ENCODE results near the gene ASNSD1. TPM values are rescaled to one million over a fixed set of nuclear protein-coding genes. Genes with fewer than 3 reads are reported as not detected.
A peak's percentile ranks its signal among the peaks of the same experiment; 100 is the strongest.

Gene ASNSD1
- total RNA-seq, 6 experiments from 2014 or later: 18.7 to 31.6 (median 27.0) TPM

DNA sequence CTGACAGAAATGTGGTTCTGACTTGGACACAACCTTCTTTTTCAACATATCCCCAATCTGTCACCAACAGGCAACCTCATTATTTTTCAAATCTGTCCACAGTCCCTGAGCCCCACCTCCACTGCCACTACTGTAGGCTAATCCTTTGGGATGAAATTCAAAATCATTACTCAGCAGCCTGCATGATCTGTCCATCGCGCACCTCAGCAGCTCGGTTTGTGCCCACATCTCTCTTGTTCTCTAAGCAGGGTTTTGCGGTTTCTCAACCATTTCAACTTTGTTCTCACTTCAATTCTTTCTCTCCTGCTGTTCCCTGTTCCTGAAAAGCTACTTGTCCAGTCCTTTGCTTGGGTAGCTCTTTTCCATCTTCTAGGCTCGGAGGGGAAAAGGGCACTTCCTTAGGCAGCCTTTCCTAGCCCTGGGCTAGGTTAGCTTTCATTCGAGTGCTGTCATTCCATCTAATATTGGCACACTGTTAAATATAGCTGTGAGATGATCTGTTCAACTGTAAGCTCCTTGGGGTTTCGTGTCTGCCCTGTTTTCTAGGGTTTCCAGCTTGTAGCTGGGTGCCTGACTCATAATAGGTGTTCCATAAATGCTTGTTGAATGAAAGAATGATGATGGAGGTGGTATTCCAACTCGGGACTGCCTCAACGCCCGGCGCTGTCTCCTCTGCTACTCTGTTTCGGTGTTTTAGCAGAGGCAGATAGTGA, 12.6 kb downstream of the ASNSD1 start:
- Histone ChIP-seq H3K36me3 (peaks cover 0 to 5% (median 3%) of the 10 kb centered on the region in 4 donors), H3K9me3 (peaks cover 0 to 5% (median 0%) of the 10 kb centered on the region in 4 donors), H3K4me1 (peaks cover 0 to 7% (median 0%) of the 10 kb centered on the region in 4 donors), H3K4me3 (peak overlapping the region; percentile 59 to 66 (median 60)), H3K27me3 (no peaks in the 10 kb centered on the region), H3K27ac (peak overlapping the region; percentile 94 to 97 (median 95))
- 42% methylated on average over 11 of the region's 12 CpGs for WGBS (ENCODE audit: insufficient coverage, low coverage, low lambda C conversion rate, missing lambda C conversion rate)
- no peak for ATAC-seq
- intact Hi-C loops (cut with DNase I): no loop called here
- no peak for DNase-seq
- no peak for TF ChIP-seq CTCF (IDR thresholded peaks at IDR 0.05)
- no peak for TF ChIP-seq POLR2A (IDR thresholded peaks at IDR 0.05)

DNA sequence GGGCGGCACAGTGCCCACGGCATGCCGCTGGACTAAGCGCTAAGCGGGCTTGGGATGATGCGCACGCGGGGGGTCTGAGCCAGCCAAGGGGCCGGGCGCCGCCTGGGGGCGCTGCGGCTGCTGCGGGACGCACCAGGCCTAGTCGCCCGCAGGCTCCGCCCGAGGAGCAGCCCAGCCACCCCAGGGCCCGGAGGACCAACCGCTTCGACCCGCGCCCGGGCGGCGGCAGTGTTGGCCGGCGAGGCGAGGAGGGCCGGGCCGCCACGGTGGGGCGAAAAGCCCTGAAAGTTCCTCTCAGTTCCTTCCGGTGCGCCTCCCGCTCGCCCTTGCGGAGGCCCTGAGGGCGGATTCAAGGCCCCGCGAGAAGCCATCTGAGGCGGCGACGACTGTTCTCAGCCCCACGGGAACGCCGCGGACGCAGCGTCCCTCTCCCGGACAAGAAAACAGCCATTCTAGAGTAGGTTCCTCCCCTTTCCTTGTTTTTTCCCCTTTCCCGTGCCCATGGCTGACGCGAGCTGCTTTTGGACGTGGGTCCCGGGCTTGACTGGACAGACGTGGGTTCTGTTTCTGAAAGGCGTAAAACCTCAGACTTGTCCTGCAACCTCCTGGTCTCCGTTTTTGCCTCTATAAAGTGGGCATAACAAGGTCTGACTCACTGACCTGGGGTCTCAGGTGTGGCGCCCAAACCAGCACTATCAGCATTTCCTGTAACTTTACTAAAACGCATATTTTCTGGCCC, 13.3 kb downstream of the ASNSD1 start, which contains the start of gene ANKAR:
Gene ANKAR (plus strand): TSS at position 297 of the 739 bp plus-strand sequence. CDS start 1,821 bp downstream, outside the sequence.
- WGBS (ENCODE audit: insufficient coverage, low coverage, low lambda C conversion rate, missing lambda C conversion rate): under 1% methylated on average over 18 of the region's 62 CpGs
- intact Hi-C loops (cut with DNase I): no loop called here
- peak within 1 kb of the TSS; percentile 94 to 97 (median 95) for H3K27ac ChIP-seq
- H3K36me3 ChIP-seq: peaks cover 0 to 3% (median 1%) of the 10 kb centered on the region in 4 donors
- H3K27me3 ChIP-seq: no peaks in the 10 kb centered on the region
- TF ChIP-seq POLR2A (IDR thresholded peaks at IDR 0.05) (peak; percentile 87), CTCF (IDR thresholded peaks at IDR 0.05) (peak; percentile 87 to 97 (median 94))
- peak; percentile 94 to 95 (median 94) for DNase-seq
- H3K4me3 ChIP-seq: peak within 1 kb of the TSS; percentile 59 to 66 (median 60)
- ATAC-seq: peak; percentile 97 to 99 (median 98)
- H3K9me3 ChIP-seq: peaks cover 0 to 6% (median 0%) of the 10 kb centered on the region in 4 donors
- peaks cover 0 to 7% (median 0%) of the 10 kb centered on the region in 4 donors for H3K4me1 ChIP-seq

DNA sequence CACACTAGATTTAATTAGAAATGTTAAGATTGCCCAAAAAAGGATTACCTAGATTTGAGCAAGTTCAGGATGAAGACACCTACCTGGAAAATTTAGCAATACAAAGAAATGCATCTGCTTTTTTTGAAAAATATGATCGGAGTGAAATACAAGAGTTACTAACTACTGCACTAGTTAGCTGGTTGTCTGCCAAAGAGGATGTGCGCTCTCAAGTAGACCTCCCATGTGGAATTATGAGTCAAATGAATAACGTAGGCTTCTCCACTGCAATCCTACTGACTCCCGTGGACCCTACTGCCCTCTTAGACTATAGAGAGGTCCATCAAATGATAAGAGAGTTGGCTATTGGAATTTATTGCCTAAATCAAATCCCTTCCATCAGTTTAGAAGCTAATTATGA, 15.2 kb downstream of the ASNSD1 start:
- no peak overlapping the region for H3K27ac ChIP-seq
- 83% methylated on average over 2 of the region's 4 CpGs for WGBS (ENCODE audit: insufficient coverage, low coverage, low lambda C conversion rate, missing lambda C conversion rate)
- no peaks in the 10 kb centered on the region for H3K27me3 ChIP-seq
- intact Hi-C loops (cut with DNase I): no loop called here
- ATAC-seq: no peak
- H3K4me3 ChIP-seq: no peak overlapping the region
- no peak for DNase-seq
- peaks cover 0 to 6% (median 0%) of the 10 kb centered on the region in 4 donors for H3K9me3 ChIP-seq
- no peaks in the 10 kb centered on the region for H3K4me1 ChIP-seq
- H3K36me3 ChIP-seq: peaks cover 0 to 2% (median 0%) of the 10 kb centered on the region in 4 donors
- TF ChIP-seq CTCF (IDR thresholded peaks at IDR 0.05) (no peak), POLR2A (IDR thresholded peaks at IDR 0.05) (no peak)

DNA sequence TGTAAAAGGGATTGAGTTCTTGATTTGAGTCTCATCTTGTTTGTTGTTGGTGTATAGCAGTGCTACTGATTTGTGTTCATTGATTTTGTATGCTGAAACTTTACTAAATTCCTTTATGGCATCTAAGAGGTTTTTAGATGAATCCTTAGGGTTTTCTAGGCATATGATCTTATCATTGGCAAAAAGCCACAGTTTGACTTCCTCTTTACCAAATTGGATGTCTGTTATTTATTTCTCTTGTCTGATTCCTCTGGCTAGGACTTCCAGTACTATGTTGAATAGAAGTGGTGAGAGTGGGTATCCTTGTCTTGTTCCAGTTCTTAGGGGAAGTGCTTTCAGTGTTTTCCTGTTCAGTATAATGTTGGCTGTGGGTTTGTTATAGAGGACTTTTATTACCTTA, 18.0 kb downstream of the ASNSD1 start:
- intact Hi-C loops (cut with DNase I): no loop called here
- H3K9me3 ChIP-seq: peaks cover 0 to 6% (median 0%) of the 10 kb centered on the region in 4 donors
- no peaks in the 10 kb centered on the region for H3K27me3 ChIP-seq
- DNase-seq: no peak
- H3K27ac ChIP-seq: no peak overlapping the region
- no peak overlapping the region for H3K4me3 ChIP-seq
- TF ChIP-seq CTCF (IDR thresholded peaks at IDR 0.05) (no peak), POLR2A (IDR thresholded peaks at IDR 0.05) (no peak)
- no peaks in the 10 kb centered on the region for H3K4me1 ChIP-seq
- no peaks in the 10 kb centered on the region for H3K36me3 ChIP-seq
- ATAC-seq: no peak

All from right lobe of liver (tissue), 6 donors.